NT2/D1 (cell line): ENCODE results near the gene MGAT5.

Experiments
- SUZ12 ChIP-seq: IDR thresholded peaks from 2 replicates; pipeline ENCODE4 v1.6.1; 2011; ENCODE audit not compliant: insufficient read length, insufficient read depth; ENCODE audit errors: extremely low read depth
- ZNF274 ChIP-seq: IDR thresholded peaks from 2 replicates; pipeline ENCODE4 v1.6.1; 2011; ENCODE audit warnings: mild to moderate bottlenecking, low read depth, low read length

DNA sequence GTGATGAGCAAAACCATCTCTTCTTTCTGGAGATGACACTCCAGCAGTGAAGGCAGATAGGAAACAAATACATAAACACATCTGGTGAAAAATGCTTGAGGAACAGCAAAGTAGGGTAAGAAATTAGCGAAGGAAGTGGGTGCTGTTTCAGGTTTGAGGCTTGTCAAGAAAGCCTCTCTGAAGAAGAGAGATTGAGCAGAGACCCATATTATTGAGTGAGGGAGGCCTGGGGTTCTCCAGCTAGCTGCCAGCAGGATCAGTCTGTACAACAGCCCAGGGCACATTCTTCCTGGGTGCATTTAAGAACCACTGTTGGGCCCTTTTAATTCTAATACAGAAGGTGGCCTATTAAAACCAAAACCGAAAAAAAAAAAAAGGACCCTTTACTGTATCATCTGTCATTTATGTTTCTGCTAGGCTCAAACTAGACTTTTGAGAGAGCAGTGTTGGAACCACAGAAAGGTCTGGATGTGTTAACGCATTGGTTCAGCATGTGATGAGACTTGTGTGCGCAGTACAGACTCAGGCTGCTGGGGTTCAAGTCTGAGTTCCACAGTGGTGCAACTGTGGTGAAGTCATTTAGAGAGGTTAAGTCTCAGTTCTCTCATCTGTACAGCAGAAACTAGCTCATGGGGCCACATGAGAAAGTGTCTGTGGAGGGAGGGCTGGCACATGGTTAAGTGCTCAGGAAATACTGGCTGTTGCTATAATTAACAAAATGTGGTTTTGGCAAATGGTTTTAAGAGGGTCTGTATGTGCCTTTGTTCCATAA lies 28.9 kb downstream of the MGAT5 start:
- TF ChIP-seq ZNF274 (no peak), SUZ12 (no peak)
